Left forelimb (tissue), 1 donor: ENCODE results near the gene SH3YL1.

ENCODE experiments used
- DNase-seq: peaks from one replicate; pipeline ENCODE4 v3.0.0-alpha.2; 2018; ENCODE audit warnings: low spot score

Gene SH3YL1

GRCh38 chr2:256094-256493, 7.7 kb downstream of the SH3YL1 start:
- DNase-seq = no peak

- no peak for DNase-seq
Measured at GRCh38 chr2:255195-255594, 8.6 kb downstream of the SH3YL1 start.

GRCh38 chr2:254241-254640, 9.6 kb downstream of the SH3YL1 start:
- no peak for DNase-seq

GRCh38 chr2:253202-253638, 10.6 kb downstream of the SH3YL1 start:
- no peak for DNase-seq

GRCh38 chr2:252001-252602, 11.7 kb downstream of the SH3YL1 start:
- no peak for DNase-seq

DNA sequence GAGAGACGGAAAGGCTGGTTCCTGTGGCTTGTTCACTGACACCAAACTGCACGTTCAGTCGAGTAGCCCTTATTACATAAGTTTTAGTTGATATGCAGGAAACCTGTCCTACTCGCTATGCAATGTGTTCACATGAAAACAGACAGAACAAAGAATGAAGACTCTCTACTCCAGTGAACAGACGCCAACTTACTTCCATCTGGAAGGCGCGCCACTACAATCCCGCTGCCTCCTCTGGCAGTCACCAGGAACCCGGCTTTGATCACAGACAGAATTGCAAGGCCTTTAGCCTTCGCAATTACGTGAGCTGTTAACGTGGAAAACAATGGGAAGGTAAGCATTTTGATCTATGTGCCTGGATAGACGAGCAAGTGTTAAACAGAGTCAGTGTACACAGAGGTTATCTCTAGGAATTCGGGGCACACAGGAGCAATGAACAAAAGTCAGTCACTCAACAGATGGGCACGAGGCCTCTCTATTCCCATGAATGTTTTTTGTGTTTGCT, 14.2 kb downstream of the SH3YL1 start:
- DNase-seq = no peak

- DNase-seq = no peak
Measured at GRCh38 chr2:248724-249123, 15.1 kb downstream of the SH3YL1 start.

DNA sequence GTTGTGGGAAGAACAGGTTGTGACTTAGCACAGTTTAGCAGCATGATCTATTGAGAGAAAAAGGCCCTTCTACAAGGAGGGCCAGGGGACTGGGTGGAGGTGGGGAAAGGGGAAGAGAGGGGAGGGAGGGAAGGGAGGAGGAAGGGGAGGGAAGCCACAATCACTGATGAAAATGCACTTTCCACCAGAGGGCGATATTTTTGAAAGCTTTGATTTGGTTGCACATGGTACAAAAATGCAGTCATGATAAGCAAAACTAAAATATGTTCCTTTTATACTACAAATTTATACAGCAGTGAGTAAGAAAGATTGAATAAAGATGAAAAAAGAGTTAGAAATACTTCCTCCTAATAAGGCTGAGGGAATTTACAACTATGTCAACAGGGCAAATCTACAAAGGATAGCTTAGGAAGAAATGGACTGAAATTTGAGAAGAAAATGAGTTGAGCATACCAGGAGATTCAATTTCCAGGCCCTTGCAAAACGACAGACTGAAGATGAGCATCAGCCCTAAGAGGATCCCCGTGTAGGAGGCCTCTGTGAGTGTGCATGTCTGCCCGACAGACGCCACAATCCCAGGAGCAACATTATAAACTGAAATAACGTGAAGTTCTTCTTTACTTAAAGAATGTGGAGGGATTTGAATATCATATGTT, 17.2 kb downstream of the SH3YL1 start:
- no peak for DNase-seq

DNA sequence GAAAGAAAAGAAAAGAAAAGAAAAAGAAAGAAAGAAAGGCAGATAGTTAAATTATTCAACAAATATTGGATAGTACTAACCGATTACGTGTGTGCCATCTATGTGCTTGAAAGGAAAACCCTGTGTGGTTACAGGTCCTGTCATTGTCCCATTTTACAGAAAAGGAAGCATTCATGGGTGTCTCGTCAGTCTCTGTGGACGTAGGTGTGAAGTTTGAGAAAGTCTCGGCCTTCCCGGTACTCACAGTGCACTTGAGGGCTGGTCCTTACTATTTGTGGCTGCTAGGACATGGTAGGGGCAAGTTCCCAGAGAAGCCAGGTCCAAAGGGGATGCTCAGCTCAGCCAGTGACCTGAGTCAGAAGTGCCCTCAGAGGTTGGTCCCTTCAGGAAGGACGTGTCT, 19.3 kb downstream of the SH3YL1 start:
- DNase-seq = no peak

DNA sequence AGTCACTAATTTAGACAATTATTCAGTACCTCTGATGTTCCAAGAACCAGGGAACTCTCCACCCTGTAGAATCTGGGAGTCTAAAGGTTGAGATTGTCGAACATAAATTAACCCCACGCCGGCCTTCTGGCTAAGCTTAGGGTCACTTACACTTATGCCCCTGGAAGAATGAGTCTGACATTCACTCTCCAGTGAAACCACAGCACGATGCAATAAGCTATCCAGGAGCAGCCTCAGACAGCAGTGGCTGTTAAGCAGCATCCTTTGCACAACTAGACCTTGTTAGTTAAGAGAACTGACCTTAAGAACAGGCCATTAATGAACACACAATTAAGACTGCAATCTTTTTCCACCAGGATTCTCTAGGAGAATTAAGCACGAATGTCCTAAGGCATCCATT, 25.0 kb downstream of the SH3YL1 start:
- no peak for DNase-seq

DNA sequence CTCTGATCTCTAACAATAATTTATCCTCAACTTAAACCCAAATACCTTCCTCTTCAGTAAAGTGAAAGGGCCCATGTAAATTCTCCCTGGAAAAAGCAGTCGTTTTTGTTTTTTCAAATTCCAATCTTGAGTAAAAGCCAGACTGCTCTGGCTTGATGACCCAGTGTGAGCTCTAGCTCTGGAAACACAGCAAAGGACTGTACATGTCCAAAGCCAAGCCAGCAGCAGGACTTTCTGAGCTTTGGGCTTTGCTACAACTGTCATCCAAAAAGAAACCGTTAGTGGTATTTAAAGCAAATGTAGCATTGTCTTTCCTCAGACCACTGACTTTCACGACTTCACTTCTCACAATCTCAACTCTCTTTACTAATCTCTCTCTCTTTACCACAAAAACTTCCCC, 25.4 kb downstream of the SH3YL1 start:
- no peak for DNase-seq

DNA sequence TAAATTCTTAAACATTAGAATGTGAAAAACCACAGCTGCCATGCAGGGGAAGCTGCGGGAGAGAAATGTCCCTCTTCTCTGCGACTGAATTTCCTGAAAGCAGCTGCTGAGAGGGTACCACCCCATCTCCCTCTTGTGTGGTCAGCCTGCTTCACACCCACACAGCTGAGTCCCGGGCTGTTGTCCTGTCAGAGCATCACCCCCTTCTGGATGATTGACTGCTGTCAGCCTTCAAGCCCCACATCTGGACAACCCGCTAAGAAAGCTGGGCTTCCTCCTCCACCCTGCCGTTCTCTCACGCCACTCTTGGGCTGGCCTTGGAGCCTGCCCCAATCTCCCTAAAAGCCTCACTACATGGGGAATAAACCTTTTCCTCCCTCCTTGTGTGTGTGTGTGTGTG, 26.0 kb downstream of the SH3YL1 start:
- no peak for DNase-seq

- no peak for DNase-seq
Measured at GRCh38 chr2:236993-237539, 26.8 kb downstream of the SH3YL1 start.

GRCh38 chr2:234421-234820, 29.4 kb downstream of the SH3YL1 start:
- no peak for DNase-seq

- DNase-seq = no peak
Measured at GRCh38 chr2:233030-233429, 30.8 kb downstream of the SH3YL1 start.

DNA sequence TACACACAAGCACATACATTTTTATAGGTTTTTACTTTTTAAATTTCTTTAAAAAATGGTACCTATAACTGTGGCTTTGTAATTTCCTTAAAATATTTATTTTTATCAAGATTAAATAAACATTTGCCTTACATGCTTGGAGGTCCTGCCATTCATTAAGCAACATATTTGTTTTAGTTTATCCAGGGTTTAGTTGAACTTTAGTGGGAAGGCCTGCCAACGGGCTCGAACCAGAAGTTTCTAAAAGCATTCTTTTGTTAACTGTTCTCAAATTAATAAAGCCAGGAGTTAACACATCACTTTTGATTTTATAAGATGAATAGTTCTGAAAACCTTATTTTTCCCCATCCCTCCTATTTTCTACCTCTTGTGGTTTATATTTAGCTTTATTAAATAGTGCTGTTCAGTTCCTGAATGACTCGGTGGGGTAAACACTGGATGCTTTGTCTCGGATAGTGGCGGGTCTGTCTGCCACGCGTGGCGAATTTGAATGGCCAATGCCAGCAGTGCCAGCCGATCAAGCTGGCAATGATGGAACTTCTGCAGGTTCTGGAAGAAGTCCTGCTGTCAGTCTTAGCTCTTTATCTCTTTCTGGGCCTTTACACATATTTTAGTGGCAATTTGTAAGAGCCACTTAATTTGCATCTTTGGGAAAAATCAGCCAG, 32.2 kb downstream of the SH3YL1 start:
- no peak for DNase-seq

- no peak for DNase-seq
Measured at GRCh38 chr2:228518-229278, 35.1 kb downstream of the SH3YL1 start.

GRCh38 chr2:228115-228514, 35.7 kb downstream of the SH3YL1 start:
- DNase-seq = no peak

DNA sequence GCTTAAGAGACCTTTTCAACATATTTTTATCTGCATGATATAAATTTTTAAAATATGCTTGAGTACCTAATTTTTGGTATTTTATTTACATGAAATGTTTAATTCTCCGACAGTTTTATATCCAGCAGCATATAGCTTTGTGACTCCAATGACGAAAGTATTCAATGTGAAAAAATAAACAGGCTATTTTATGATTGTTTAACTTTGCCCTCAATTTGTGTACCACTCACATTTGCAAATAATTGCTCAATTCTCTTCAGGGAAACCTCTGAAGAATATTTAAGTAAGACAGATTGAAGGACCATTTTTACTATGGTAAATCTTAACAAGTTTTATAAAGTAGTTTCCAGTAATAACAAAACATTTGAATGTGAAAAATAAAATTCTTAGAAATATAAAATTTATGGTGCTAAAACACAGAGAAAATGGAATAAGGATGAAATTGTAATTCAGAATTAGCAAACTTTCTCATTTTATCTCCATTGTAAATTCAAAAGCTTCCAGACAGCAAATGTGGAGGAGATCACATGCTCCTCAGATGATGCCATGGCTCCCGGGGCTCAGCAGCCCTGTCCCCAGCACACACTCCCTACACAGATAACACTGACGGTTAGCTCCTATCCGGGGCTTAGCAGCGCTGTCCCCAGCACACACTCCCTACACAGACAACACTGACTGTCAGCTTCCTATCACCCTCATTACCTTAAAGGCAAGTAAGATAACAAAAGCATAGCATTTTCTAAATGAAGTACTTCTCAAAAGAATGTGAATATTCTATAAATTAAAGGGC, 39.7 kb downstream of the SH3YL1 start:
- DNase-seq = no peak

- no peak for DNase-seq
Measured at GRCh38 chr2:223451-223850, 40.4 kb downstream of the SH3YL1 start.

- no peak for DNase-seq
Measured at GRCh38 chr2:216068-216467, 47.8 kb downstream of the SH3YL1 start.
